Hepatocyte (in vitro differentiated cells): ENCODE data around the gene SUPT3H. TPM values are rescaled to one million over a fixed set of nuclear protein-coding genes. Genes with fewer than 3 reads are reported as not detected.

Experiments
- DNase-seq: peaks from one replicate; pipeline ENCODE4 v3.0.0-alpha.2; 2016; ENCODE audit warnings: low spot score
- H2AFZ ChIP-seq: fragments of 200-600 bp; sonication (generic); 2 replicates; pipeline ENCODE4 v1.6.0; 2016; ENCODE audit warnings: antibody characterized with exemption, mild to moderate bottlenecking
- H3K27ac ChIP-seq: fragments of 200-600 bp; sonication (generic); 2 replicates; pipeline ENCODE4 v1.5.1; 2016; ENCODE audit warnings: mild to moderate bottlenecking
- H3K27me3 ChIP-seq: fragments of 200-600 bp; sonication (generic); 2 replicates; pipeline ENCODE4 v1.6.1; 2016
- H3K36me3 ChIP-seq: fragments of 200-600 bp; sonication (generic); replicated peaks from 2 replicates; pipeline ENCODE4 v1.5.1; 2016; ENCODE audit warnings: low read depth; ENCODE audit not compliant: insufficient read depth
- H3K4me1 ChIP-seq: fragments of 200-600 bp; sonication (generic); 2 replicates; pipeline ENCODE4 v1.5.1; 2016; ENCODE audit warnings: mild to moderate bottlenecking, moderate library complexity; ENCODE audit not compliant: insufficient read depth
- H3K4me2 ChIP-seq: fragments of 200-600 bp; sonication (generic); 2 replicates; pipeline ENCODE4 v1.6.0; 2016
- H3K4me3 ChIP-seq: fragments of 200-600 bp; sonication (generic); 2 replicates; pipeline ENCODE4 v1.5.1; 2016; ENCODE audit warnings: mild to moderate bottlenecking
- H3K79me2 ChIP-seq: fragments of 200-600 bp; sonication (generic); 2 replicates; pipeline ENCODE4 v1.6.0; 2017; ENCODE audit warnings: mild to moderate bottlenecking
- H3K9me2 ChIP-seq: fragments of 200-600 bp; sonication (generic); replicated peaks from 2 replicates; pipeline ENCODE4 v1.6.0; 2017; ENCODE audit warnings: mild to moderate bottlenecking; ENCODE audit not compliant: insufficient read depth
- H3K9me3 ChIP-seq: fragments of 200-600 bp; sonication (generic); 2 replicates; pipeline ENCODE4 v1.5.1; 2016; ENCODE audit warnings: low read depth, mild to moderate bottlenecking
- H4K20me1 ChIP-seq: fragments of 200-600 bp; sonication (generic); 2 replicates; pipeline ENCODE4 v1.6.0; 2016; ENCODE audit warnings: mild to moderate bottlenecking; ENCODE audit not compliant: insufficient read depth, poor library complexity, severe bottlenecking
- CTCF ChIP-seq: fragments of 200-600 bp; sonication (generic); IDR thresholded peaks from 2 replicates; pipeline ENCODE4 v1.5.1; 2016; ENCODE audit warnings: antibody characterized with exemption, mild to moderate bottlenecking; ENCODE audit not compliant: poor library complexity
- EZH2 ChIP-seq: fragments of 200-600 bp; sonication (generic); IDR thresholded peaks from 2 replicates; pipeline ENCODE4 v1.6.1; 2016; ENCODE audit warnings: antibody characterized with exemption, mild to moderate bottlenecking, borderline replicate concordance
- EZH2phosphoT487 ChIP-seq: fragments of 200-600 bp; sonication (generic); IDR thresholded peaks from one replicate; pipeline ENCODE4 v1.6.1; 2018; ENCODE audit warnings: antibody characterized with exemption, mild to moderate bottlenecking, low read depth, moderate library complexity; ENCODE audit not compliant: unreplicated experiment, severe bottlenecking
- WGBS: methylation state at CpG from one replicate; pipeline ENCODE4 v1.1.6; 2016; ENCODE audit warnings: low lambda C conversion rate; ENCODE audit errors: missing lambda C conversion rate; 5-methylcytosine and 5-hydroxymethylcytosine counted together
- polyA plus RNA-seq: library from polyadenylated mRNA; unstranded; fragments of >200 nt; fragmentation: Nextera tagmentation; extraction: Ambion mirVana; gene quantifications from 2 replicates; pipeline ENCODE4 v1.2.1, GENCODE V29; 2016
- total RNA-seq: library from RNA; depleted of rRNA; stranded (reverse); fragments of >200 nt; gene quantifications from 2 replicates; pipeline ENCODE4 v1.2.3, GENCODE V29; 2014

The SUPT3H gene
- total and polyA plus RNA-seq, 2 experiments from 2014 or later = 6.8 to 7.7 TPM

- WGBS = 77% methylated on average over 3 of the region's 3 CpGs
These were observed 418.1 kb downstream of the SUPT3H start for GRCh38 chr6:44959651-44960050.

GRCh38 chr6:44957156-44957555 lies 420.6 kb downstream of the SUPT3H start:
- H3K27ac ChIP-seq = no peak overlapping the region
- H3K9me3 ChIP-seq = no peaks in the 10 kb centered on the region
- TF ChIP-seq CTCF = no peak
- no peak for TF ChIP-seq EZH2phosphoT487
- no peak for TF ChIP-seq EZH2
- no peaks in the 10 kb centered on the region for H3K4me1 ChIP-seq
- H3K36me3 ChIP-seq = no peaks in the 10 kb centered on the region
- DNase-seq = no peak
- H2AFZ ChIP-seq = no peak overlapping the region
- no peaks in the 10 kb centered on the region for H3K79me2 ChIP-seq
- no peaks in the 10 kb centered on the region for H3K9me2 ChIP-seq
- no peaks in the 10 kb centered on the region for H3K27me3 ChIP-seq
- H3K4me2 ChIP-seq = no peak overlapping the region
- 57% methylated on average over 4 of the region's 4 CpGs for WGBS
- no peak overlapping the region for H3K4me3 ChIP-seq
- no peaks in the 10 kb centered on the region for H4K20me1 ChIP-seq

More at GRCh38 chr6:44959651-44960050, 418.1 kb downstream of the SUPT3H start:
- no peak for DNase-seq
- no peaks in the 10 kb centered on the region for H3K9me2 ChIP-seq
- no peak overlapping the region for H3K27ac ChIP-seq
- TF ChIP-seq CTCF (no peak), EZH2phosphoT487 (no peak), EZH2 (no peak)
- no peaks in the 10 kb centered on the region for H3K27me3 ChIP-seq
- no peaks in the 10 kb centered on the region for H3K79me2 ChIP-seq
- H3K36me3 ChIP-seq = no peaks in the 10 kb centered on the region
- H3K9me3 ChIP-seq = no peaks in the 10 kb centered on the region
- H4K20me1 ChIP-seq = no peaks in the 10 kb centered on the region
- no peaks in the 10 kb centered on the region for H3K4me1 ChIP-seq
- H3K4me2 ChIP-seq = no peak overlapping the region
- no peak overlapping the region for H3K4me3 ChIP-seq
- no peak overlapping the region for H2AFZ ChIP-seq

- DNase-seq = no peak
- H3K4me3 ChIP-seq = no peak overlapping the region
- H3K27ac ChIP-seq = no peak overlapping the region
- H3K4me2 ChIP-seq = no peak overlapping the region
- TF ChIP-seq EZH2 (no peak), EZH2phosphoT487 (no peak), CTCF (no peak)
- WGBS = 91% methylated on average over 5 of the region's 5 CpGs
- no peaks in the 10 kb centered on the region for H3K9me2 ChIP-seq
- H3K79me2 ChIP-seq = no peaks in the 10 kb centered on the region
- H3K4me1 ChIP-seq = no peaks in the 10 kb centered on the region
- no peaks in the 10 kb centered on the region for H3K9me3 ChIP-seq
- H3K27me3 ChIP-seq = no peaks in the 10 kb centered on the region
- H2AFZ ChIP-seq = no peak overlapping the region
- H4K20me1 ChIP-seq = no peaks in the 10 kb centered on the region
- no peaks in the 10 kb centered on the region for H3K36me3 ChIP-seq
These were observed 421.3 kb downstream of the SUPT3H start for GRCh38 chr6:44956396-44956795.

GRCh38 chr6:44955145-44955544 lies 422.6 kb downstream of the SUPT3H start:
- 92% methylated on average over 11 of the region's 11 CpGs for WGBS

More at GRCh38 chr6:44955145-44955544, 422.6 kb downstream of the SUPT3H start:
- H3K36me3 ChIP-seq = no peaks in the 10 kb centered on the region
- H3K27me3 ChIP-seq = no peaks in the 10 kb centered on the region
- peaks cover under 1% of the 10 kb centered on the region for H3K9me3 ChIP-seq
- H3K79me2 ChIP-seq = no peaks in the 10 kb centered on the region
- no peak overlapping the region for H3K4me2 ChIP-seq
- no peaks in the 10 kb centered on the region for H3K4me1 ChIP-seq
- no peak overlapping the region for H3K4me3 ChIP-seq
- H3K27ac ChIP-seq = no peak overlapping the region
- no peaks in the 10 kb centered on the region for H3K9me2 ChIP-seq
- no peak overlapping the region for H2AFZ ChIP-seq
- H4K20me1 ChIP-seq = no peaks in the 10 kb centered on the region
- DNase-seq = no peak
- TF ChIP-seq EZH2phosphoT487 (no peak), EZH2 (no peak), CTCF (no peak)
